Gastrocnemius medialis (tissue), 4 donors: ENCODE data around the gene RFTN1. TPM values are rescaled to one million over a fixed set of nuclear protein-coding genes. Genes with fewer than 3 reads are reported as not detected.

Experiments
- ATAC-seq, 2 donors: fragments of 150-250 bp; one replicate each; pipeline ENCODE4 v1.9.1; 2016
- DNase-seq, 2 donors: peaks; one replicate each; pipeline ENCODE4 v3.0.0-alpha.2; 2019
- H3K27ac ChIP-seq, 4 donors: fragments of 200-600 bp; sonication (generic); 1 replicate in 1 of 4; 2 replicates in 3 of 4; pipeline ENCODE4 v1.5.1; 2016 to 2018; ENCODE audit warnings: mild to moderate bottlenecking in 2 of 4, moderate library complexity in 1 of 4
- H3K27me3 ChIP-seq, 3 donors: fragments of 200-600 bp; sonication (generic) in 2 of 3; 1 replicate in 1 of 3; 2 replicates in 2 of 3; pipeline versions ENCODE4 v1.5.1 to v1.6.0; 2016 to 2019; ENCODE audit warnings: mild to moderate bottlenecking in 1 of 3, moderate library complexity in 1 of 3
- H3K36me3 ChIP-seq, 2 donors: fragments of 200-600 bp; sonication (generic) in 1 of 2; one replicate each; pipeline ENCODE4 v1.5.1; 2017 to 2018
- H3K4me1 ChIP-seq, 2 donors: fragments of 200-600 bp; sonication (generic) in 1 of 2; one replicate each; pipeline ENCODE4 v1.5.1; 2016 to 2017; ENCODE audit warnings: mild to moderate bottlenecking in 2 of 2
- H3K4me3 ChIP-seq, 4 donors: fragments of 200-600 bp; sonication (generic) in 3 of 4; 1 replicate in 1 of 4; 2 replicates in 3 of 4; pipeline ENCODE4 v1.5.1; 2016 to 2019; ENCODE audit warnings: mild to moderate bottlenecking in 2 of 4
- H3K9me3 ChIP-seq, 3 donors: fragments of 200-600 bp; sonication (generic) in 2 of 3; 1 replicate in 1 of 3; 2 replicates in 2 of 3; pipeline ENCODE4 v1.5.1; 2016 to 2019
- POLR2A ChIP-seq, 2 donors: fragments of 450-650 bp; IDR thresholded peaks; one replicate each; pipeline ENCODE4 v1.6.1; 2017; ENCODE audit warnings: antibody characterized with exemption in 2 of 2, mild to moderate bottlenecking in 2 of 2, moderate library complexity in 2 of 2
- in situ Hi-C, 4 donors: fragments of 200-750 bp; cut with MboI; loops; one replicate each; pipeline versions ENCODE4 v1.15.0 to v1.8.0; 2017; ENCODE audit warnings: low sequenced_read_pairs in 4 of 4
- intact Hi-C: fragments of 100-400 bp; cut with DNase I; formaldehyde crosslinking; loops from one replicate; pipeline ENCODE4 v1.15.1; 2023; ENCODE audit warnings: low total_unique reads
- total RNA-seq, 4 donors: library from RNA; depleted of rRNA; stranded (reverse); fragments of >200 nt; gene quantifications; one replicate each; pipeline versions ENCODE4 v1.1.0 to v1.2.3, GENCODE V29; 2016
- TF ChIP-seq, protein P1 (sequence below), 5 experiments: fragments of 450-650 bp in 3 of 5; fragments of 200-600 bp in 2 of 5; sonication (generic) in 2 of 5; IDR thresholded peaks in 4 of 5; conservative IDR thresholded peaks in 1 of 5; 1 replicate in 4 of 5; 2 replicates in 1 of 5; pipeline ENCODE4 v1.5.1; 2016 to 2019; ENCODE audit warnings: antibody characterized with exemption in 5 of 5, mild to moderate bottlenecking in 3 of 5, moderate library complexity in 3 of 5

Gene RFTN1
- total RNA-seq, 4 donors from 2014 or later: 10.7 to 22.8 (median 11.7) TPM

DNA sequence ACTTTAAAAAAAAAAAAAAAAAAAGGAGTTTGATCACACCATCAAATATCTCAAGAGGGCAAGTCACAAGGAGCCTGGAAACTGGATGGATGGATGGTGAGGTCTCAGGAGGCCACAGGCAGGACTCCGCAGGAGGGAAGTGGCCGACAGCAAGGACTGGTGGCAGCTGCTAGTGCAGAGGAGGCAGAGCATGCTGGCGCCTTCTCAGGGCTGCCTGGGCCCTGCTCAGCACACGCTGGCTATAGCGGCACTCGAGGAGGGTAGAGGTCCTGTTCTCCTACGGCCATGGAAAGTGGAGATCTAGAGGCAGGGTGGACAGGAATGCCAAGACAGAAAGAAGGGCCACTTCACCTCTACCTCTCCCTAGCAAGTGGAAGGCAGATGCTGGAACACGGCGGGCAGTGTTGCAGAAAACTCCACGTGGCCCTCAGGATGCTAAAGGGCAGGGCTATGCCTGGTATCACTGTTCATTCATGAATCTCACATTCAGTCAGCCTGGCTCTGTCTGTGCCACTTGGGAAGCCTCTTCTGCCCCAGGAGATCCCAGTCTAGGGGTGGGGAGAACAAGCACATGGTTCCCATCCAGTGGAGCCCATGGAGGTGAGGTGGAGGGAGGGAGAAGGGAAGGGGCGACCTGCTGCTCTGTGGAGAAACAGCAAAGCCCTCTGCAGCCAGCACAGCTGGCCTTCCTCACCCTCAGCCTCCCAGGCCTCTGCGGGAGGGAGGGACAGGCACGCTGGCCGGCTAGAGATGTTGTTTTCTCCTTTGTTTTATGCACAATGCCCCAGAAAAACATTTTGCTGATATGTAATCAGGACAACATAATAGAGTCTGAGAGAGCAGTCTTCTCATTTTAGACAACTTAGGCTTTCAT, 177.5 kb downstream of the RFTN1 start:
- DNase-seq (no peak), ATAC-seq (no peak)
- peaks cover 0 to 6% of the 10 kb centered on the region in 2 donors for H3K36me3 ChIP-seq
- in situ Hi-C loops (no loop called here), intact Hi-C loops (no loop called here)
- H3K9me3 ChIP-seq: no peaks in the 10 kb centered on the region
- peaks cover 0 to 12% of the 10 kb centered on the region in 2 donors for H3K4me1 ChIP-seq
- no peak for TF ChIP-seq POLR2A (IDR thresholded peaks at IDR 0.05)
- TF ChIP-seq, protein P1, sequence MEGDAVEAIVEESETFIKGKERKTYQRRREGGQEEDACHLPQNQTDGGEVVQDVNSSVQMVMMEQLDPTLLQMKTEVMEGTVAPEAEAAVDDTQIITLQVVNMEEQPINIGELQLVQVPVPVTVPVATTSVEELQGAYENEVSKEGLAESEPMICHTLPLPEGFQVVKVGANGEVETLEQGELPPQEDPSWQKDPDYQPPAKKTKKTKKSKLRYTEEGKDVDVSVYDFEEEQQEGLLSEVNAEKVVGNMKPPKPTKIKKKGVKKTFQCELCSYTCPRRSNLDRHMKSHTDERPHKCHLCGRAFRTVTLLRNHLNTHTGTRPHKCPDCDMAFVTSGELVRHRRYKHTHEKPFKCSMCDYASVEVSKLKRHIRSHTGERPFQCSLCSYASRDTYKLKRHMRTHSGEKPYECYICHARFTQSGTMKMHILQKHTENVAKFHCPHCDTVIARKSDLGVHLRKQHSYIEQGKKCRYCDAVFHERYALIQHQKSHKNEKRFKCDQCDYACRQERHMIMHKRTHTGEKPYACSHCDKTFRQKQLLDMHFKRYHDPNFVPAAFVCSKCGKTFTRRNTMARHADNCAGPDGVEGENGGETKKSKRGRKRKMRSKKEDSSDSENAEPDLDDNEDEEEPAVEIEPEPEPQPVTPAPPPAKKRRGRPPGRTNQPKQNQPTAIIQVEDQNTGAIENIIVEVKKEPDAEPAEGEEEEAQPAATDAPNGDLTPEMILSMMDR (IDR thresholded peaks at IDR 0.05 in 4 of 5, conservative IDR thresholded peaks at IDR 0.05 in 1 of 5): no peak
- no peak overlapping the region for H3K27ac ChIP-seq
- no peak overlapping the region for H3K4me3 ChIP-seq
- no peaks in the 10 kb centered on the region for H3K27me3 ChIP-seq

DNA sequence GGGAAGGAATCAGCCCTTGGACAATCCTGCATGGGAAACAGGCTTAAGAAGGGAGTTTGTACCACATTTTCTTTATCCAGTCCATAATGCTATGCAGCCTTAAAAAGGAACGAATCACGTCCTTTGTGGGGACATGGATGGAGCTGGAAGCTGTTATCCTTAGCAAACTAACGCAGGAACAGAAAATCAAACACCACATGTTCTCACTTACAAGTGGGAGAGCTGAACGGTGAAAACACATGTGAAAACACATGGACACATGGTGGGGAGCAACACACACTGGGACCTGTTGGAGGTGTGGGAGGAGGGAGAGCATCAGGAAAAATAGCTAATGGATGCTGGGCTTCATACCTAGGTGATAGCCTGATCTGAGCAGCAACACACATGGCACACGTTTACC, 178.2 kb downstream of the RFTN1 start:
- H3K9me3 ChIP-seq: no peaks in the 10 kb centered on the region
- H3K4me3 ChIP-seq: no peak overlapping the region
- intact Hi-C loops (no loop called here), in situ Hi-C loops (no loop called here)
- H3K4me1 ChIP-seq: peaks cover 0 to 12% of the 10 kb centered on the region in 2 donors
- TF ChIP-seq, protein P1 (IDR thresholded peaks at IDR 0.05 in 4 of 5, conservative IDR thresholded peaks at IDR 0.05 in 1 of 5): no peak
- TF ChIP-seq POLR2A (IDR thresholded peaks at IDR 0.05): no peak
- H3K27ac ChIP-seq: no peak overlapping the region
- ATAC-seq (no peak), DNase-seq (no peak)
- peaks cover 0 to 6% of the 10 kb centered on the region in 2 donors for H3K36me3 ChIP-seq
- no peaks in the 10 kb centered on the region for H3K27me3 ChIP-seq

DNA sequence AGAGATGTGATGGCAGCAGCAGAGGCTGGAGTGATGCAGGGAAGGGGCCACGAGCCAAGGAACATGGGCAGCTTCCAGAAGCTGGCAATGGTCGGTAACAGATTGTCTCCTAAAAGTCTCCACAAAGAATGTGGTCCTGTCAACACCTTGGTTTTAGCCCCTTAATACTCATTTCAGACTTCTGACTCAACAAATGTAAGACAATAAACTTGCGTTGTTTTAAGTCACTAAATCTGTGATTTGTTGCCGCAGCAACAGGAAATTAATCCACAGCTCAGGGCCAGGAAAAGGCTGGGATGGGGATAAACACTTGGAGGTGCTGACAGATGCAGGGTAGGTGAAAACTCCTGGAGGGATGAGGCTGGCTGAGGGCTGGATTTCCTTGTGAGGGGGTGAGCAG, 178.6 kb downstream of the RFTN1 start:
- Histone ChIP-seq H3K27me3 (no peaks in the 10 kb centered on the region), H3K9me3 (no peaks in the 10 kb centered on the region), H3K4me1 (peaks cover 0 to 12% of the 10 kb centered on the region in 2 donors), H3K36me3 (peaks cover 0 to 6% of the 10 kb centered on the region in 2 donors), H3K27ac (no peak overlapping the region), H3K4me3 (no peak overlapping the region)
- no peak for DNase-seq
- intact Hi-C loops (no loop called here), in situ Hi-C loops (no loop called here)
- TF ChIP-seq POLR2A (IDR thresholded peaks at IDR 0.05): no peak
- TF ChIP-seq, protein P1 (IDR thresholded peaks at IDR 0.05 in 4 of 5, conservative IDR thresholded peaks at IDR 0.05 in 1 of 5): no peak
- no peak for ATAC-seq

DNA sequence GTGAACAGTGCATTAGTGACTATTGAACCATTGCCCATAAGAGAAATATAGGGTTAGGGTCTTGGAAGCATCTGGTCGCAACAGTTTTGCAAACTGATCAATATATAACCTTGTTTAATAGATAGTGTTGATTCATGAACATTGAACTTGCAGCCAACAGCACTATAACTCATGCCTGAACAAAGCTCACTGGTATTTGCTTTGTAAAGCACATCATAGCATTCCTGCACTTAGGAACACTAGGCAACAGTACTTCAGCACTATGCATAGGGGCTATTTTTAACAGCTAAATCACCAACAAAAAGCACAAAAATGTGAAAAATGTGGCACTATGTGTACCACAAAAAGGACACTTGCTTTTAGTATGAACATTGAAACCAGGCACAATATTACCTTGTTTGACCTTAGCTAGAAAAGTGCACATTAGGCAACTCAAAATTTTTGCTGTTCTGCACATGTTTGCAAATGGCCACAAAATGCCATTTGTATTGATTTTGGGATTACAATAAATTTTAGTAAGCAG, 180.5 kb downstream of the RFTN1 start:
- no peak for ATAC-seq
- in situ Hi-C loops: no loop called here

More for the DNA sequence above, 180.5 kb downstream of the RFTN1 start:
- TF ChIP-seq, protein P1 (IDR thresholded peaks at IDR 0.05 in 4 of 5, conservative IDR thresholded peaks at IDR 0.05 in 1 of 5): no peak
- no peak for TF ChIP-seq POLR2A (IDR thresholded peaks at IDR 0.05)
- Histone ChIP-seq H3K36me3 (peaks cover 0 to 6% of the 10 kb centered on the region in 2 donors), H3K4me3 (no peak overlapping the region), H3K4me1 (peaks cover 0 to 10% of the 10 kb centered on the region in 2 donors), H3K27me3 (no peaks in the 10 kb centered on the region), H3K27ac (no peak overlapping the region), H3K9me3 (no peaks in the 10 kb centered on the region)
- no peak for DNase-seq
- intact Hi-C loops: no loop called here
